Parathyroid adenoma (tissue), 2 donors: ENCODE data around the gene ADARB2.

Experiments used
- H2AFZ ChIP-seq: fragments of 300-600 bp; sonication (generic); one replicate; pipeline ENCODE4 v1.7.0; 2017; ENCODE audit warnings: antibody characterized with exemption, mild to moderate bottlenecking
- H3K27ac ChIP-seq: fragments of 300-600 bp; sonication (generic); one replicate; pipeline ENCODE4 v1.7.0; 2017
- H3K27me3 ChIP-seq: fragments of 300-600 bp; sonication (generic); one replicate; pipeline ENCODE4 v1.7.0; 2017; ENCODE audit warnings: low read length; ENCODE audit not compliant: control insufficient read depth, insufficient read depth
- H3K36me3 ChIP-seq: fragments of 300-600 bp; sonication (generic); one replicate; pipeline ENCODE4 v1.7.0; 2017; ENCODE audit warnings: low read length; ENCODE audit not compliant: control insufficient read depth, insufficient read depth
- H3K4me1 ChIP-seq: fragments of 300-600 bp; sonication (generic); one replicate; pipeline ENCODE4 v1.7.0; 2017; ENCODE audit warnings: control low read depth
- H3K4me2 ChIP-seq: fragments of 300-600 bp; sonication (generic); one replicate; pipeline ENCODE4 v1.7.0; 2017; ENCODE audit warnings: low read length
- H3K4me3 ChIP-seq: fragments of 300-600 bp; sonication (generic); one replicate; pipeline ENCODE4 v1.7.0; 2017; ENCODE audit warnings: low read depth, low read length
- H3K79me2 ChIP-seq: fragments of 300-600 bp; sonication (generic); one replicate; pipeline ENCODE4 v1.7.0; 2017; ENCODE audit warnings: control low read depth
- H3K9ac ChIP-seq: fragments of 300-600 bp; sonication (generic); one replicate; pipeline ENCODE4 v1.7.0; 2017; ENCODE audit warnings: mild to moderate bottlenecking
- H3K9me3 ChIP-seq: fragments of 300-600 bp; sonication (generic); one replicate; pipeline ENCODE4 v1.7.0; 2017; ENCODE audit warnings: low read length; ENCODE audit not compliant: control insufficient read depth
- TF ChIP-seq, protein P1 (sequence below): fragments of 300-600 bp; sonication (generic); IDR thresholded peaks from one replicate; pipeline ENCODE4 v1.7.0; 2017; ENCODE audit warnings: antibody characterized with exemption, mild to moderate bottlenecking
- donor health status: primary hyperparathyroidism.

The ADARB2 gene

DNA sequence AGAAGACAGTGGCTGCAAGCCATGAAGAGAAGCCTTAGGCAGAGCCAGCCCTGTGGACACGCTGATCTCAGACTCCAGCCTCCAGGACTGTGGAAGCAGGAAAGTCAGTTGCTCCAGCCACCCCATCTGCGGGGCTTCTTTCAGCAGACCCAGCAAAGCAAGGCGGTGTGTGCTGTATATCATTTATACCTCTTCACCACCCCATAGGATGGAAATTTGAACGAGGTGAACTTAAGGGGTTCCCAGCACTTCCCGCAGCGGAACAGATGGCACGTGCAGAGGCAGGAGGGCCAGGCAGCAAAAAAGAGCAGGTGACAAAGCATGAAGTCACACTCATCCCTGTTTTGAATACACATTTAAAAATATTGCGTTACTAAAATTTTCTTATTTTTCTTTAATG lies 159.4 kb downstream of the ADARB2 start:
- Histone ChIP-seq H3K4me3 (no peak overlapping the region), H3K27ac (peak overlapping the region; percentile 17), H2AFZ (no peak overlapping the region), H3K9me3 (no peaks in the 10 kb centered on the region), H3K79me2 (no peaks in the 10 kb centered on the region), H3K4me1 (peaks cover 15% of the 10 kb centered on the region), H3K9ac (no peak overlapping the region), H3K36me3 (no peaks in the 10 kb centered on the region), H3K27me3 (no peaks in the 10 kb centered on the region), H3K4me2 (no peak overlapping the region)
- TF ChIP-seq, protein P1, sequence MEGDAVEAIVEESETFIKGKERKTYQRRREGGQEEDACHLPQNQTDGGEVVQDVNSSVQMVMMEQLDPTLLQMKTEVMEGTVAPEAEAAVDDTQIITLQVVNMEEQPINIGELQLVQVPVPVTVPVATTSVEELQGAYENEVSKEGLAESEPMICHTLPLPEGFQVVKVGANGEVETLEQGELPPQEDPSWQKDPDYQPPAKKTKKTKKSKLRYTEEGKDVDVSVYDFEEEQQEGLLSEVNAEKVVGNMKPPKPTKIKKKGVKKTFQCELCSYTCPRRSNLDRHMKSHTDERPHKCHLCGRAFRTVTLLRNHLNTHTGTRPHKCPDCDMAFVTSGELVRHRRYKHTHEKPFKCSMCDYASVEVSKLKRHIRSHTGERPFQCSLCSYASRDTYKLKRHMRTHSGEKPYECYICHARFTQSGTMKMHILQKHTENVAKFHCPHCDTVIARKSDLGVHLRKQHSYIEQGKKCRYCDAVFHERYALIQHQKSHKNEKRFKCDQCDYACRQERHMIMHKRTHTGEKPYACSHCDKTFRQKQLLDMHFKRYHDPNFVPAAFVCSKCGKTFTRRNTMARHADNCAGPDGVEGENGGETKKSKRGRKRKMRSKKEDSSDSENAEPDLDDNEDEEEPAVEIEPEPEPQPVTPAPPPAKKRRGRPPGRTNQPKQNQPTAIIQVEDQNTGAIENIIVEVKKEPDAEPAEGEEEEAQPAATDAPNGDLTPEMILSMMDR = no peak

DNA sequence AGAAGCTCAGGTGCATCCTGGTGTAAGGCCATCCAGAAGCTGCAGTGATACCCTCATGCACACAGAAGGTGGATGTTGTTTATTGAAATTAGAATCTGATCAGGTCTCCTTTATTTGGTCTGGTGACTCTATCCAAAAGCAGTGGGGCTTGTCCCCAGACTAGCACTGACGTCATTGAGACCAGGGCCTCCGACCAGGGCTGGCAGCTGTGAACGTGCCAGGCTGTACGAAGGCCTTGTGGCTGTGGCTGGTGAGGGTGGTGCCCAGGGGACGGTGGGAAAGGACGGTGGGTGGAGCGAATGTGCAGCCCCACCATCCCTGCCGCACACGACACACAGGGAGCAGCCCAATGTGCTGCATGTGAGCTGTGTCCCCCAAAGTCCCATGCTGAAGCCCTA lies 160.0 kb downstream of the ADARB2 start:
- H3K9ac ChIP-seq = no peak overlapping the region
- no peak overlapping the region for H2AFZ ChIP-seq
- H3K36me3 ChIP-seq = no peaks in the 10 kb centered on the region
- H3K79me2 ChIP-seq = no peaks in the 10 kb centered on the region
- no peak overlapping the region for H3K4me2 ChIP-seq
- no peaks in the 10 kb centered on the region for H3K27me3 ChIP-seq
- H3K27ac ChIP-seq = peak overlapping the region; percentile 17
- H3K9me3 ChIP-seq = no peaks in the 10 kb centered on the region
- H3K4me1 ChIP-seq = peaks cover 21% of the 10 kb centered on the region
- H3K4me3 ChIP-seq = no peak overlapping the region
- TF ChIP-seq, protein P1 = no peak

DNA sequence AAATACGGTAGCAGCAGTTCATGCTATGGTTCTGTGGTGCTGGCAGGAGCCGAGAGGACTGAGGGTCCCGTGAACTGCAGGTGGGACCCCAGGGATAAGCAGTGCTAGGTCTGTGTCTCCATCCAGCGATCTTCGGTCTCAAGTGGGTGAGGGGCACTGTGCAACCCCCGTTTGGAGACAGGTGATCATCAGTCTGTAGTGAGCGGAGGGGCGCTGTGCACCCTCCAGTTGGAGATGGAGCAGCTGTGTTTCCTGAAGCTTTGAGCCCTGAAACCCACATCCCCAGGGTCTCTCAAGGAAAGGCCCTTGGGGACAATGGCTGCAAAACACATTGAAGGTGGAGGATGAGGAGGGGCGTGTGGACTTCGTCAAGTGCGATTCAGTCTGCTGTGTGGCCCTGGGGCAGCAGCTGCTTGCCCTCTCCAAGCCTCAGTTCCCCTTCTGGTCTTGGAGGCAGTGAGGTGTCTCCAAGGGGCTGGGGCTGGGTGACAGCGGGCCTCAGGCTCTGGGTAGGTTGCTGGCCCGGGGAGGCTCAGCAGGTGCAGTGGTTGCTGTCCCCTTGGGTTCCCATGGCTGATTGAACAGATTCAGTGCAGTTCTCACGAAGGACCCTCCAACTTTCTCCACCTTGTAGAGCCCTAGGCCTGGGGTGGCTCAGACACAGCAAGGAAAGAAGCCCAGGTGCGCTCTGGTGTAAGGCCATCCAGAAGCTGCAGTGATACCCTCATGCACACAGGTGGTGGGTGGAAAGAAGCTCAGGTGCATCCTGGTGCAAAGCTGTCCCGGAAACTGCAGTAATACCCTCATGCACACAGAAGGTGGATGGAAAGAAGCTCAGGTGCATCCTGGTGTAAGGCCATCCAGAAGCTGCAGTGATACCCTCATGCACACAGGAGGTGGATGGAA lies 160.6 kb downstream of the ADARB2 start:
- Histone ChIP-seq H3K4me3 (no peak overlapping the region), H3K27me3 (no peaks in the 10 kb centered on the region), H3K9me3 (no peaks in the 10 kb centered on the region), H3K4me2 (no peak overlapping the region), H3K27ac (peak overlapping the region; percentile 17), H3K79me2 (no peaks in the 10 kb centered on the region), H3K9ac (no peak overlapping the region), H3K36me3 (no peaks in the 10 kb centered on the region), H3K4me1 (peaks cover 27% of the 10 kb centered on the region), H2AFZ (no peak overlapping the region)
- TF ChIP-seq, protein P1 = no peak

DNA sequence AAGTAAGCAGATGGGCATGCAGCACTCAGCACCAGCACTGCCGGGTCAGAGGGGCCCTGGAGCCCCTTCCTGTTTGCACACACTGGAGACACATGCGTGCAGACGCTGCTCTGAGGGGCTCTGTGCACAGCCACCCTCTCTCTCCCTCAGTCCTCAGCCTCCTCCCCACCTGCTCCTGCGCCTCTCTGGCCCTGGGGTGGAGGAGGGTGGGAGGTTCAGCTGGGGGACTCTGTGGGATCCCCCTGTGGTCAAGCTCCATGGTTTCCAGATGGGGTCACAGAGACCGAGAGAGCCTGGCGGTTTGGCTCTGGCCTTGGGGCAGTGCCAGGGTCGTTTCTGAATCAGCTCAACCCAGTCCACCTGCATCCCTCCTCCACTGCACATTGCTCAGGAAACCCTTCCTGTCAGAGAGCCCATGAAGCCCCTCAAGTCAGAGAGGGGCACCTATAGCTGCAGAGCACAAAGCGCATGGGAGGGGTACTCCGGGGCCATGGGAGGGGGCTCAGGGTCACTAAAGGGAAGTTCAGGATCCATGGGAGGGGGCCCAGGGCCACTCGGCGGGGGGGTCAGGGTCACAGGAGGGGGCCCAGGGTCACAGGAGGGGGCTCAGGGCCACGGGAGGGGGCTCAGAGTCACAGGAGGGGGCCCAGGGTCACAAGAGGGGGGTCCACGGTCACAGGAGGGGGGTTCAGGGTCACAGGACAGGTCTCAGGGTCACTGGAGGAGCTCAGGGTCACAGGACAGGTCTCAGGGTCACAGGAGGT lies 161.7 kb downstream of the ADARB2 start:
- Histone ChIP-seq H3K4me3 (no peak overlapping the region), H3K9ac (no peak overlapping the region), H2AFZ (no peak overlapping the region), H3K4me1 (peaks cover 36% of the 10 kb centered on the region), H3K27ac (no peak overlapping the region), H3K9me3 (no peaks in the 10 kb centered on the region), H3K36me3 (no peaks in the 10 kb centered on the region), H3K4me2 (no peak overlapping the region), H3K79me2 (no peaks in the 10 kb centered on the region), H3K27me3 (no peaks in the 10 kb centered on the region)
- TF ChIP-seq, protein P1 = no peak
